ENCODE results near the gene SORL1.

Gene SORL1

GRCh38 chr11:121467965-121468364, 15.9 kb downstream of the SORL1 start:
- TF ChIP-seq, protein P1, sequence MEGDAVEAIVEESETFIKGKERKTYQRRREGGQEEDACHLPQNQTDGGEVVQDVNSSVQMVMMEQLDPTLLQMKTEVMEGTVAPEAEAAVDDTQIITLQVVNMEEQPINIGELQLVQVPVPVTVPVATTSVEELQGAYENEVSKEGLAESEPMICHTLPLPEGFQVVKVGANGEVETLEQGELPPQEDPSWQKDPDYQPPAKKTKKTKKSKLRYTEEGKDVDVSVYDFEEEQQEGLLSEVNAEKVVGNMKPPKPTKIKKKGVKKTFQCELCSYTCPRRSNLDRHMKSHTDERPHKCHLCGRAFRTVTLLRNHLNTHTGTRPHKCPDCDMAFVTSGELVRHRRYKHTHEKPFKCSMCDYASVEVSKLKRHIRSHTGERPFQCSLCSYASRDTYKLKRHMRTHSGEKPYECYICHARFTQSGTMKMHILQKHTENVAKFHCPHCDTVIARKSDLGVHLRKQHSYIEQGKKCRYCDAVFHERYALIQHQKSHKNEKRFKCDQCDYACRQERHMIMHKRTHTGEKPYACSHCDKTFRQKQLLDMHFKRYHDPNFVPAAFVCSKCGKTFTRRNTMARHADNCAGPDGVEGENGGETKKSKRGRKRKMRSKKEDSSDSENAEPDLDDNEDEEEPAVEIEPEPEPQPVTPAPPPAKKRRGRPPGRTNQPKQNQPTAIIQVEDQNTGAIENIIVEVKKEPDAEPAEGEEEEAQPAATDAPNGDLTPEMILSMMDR (IDR thresholded peaks at IDR 0.05; ENCODE audit: low read depth, low read length, missing control alignments): no peak
- H3K27ac ChIP-seq: no peak overlapping the region

DNA sequence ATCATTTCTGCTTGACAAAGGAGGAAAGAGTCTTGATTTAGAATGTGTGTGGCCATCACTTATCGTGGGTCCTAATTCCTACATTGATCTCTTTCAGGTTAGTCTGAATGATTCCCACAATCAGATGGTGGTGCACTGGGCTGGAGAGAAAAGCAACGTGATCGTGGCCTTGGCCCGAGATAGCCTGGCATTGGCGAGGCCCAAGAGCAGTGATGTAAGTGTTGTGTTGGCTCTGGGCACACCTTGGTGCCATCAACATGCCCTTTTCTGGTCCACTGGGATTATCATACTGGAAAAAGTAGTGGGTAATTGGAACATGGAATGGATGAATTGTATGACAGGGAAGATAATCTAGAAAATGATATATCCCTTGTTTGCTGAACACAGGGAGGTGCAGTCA, 17.8 kb downstream of the SORL1 start:
- in situ Hi-C loops (cut with HindIII; ENCODE audit: low pct_ligation_motif_present, low sequenced_read_pairs): no loop called here
- H3K27ac ChIP-seq: no peak overlapping the region

More at GRCh38 chr11:121467965-121468364, 15.9 kb downstream of the SORL1 start:
- no peak overlapping the region for H3K4me3 ChIP-seq (ENCODE audit: low read depth, low read length)
- in situ Hi-C loops (cut with HindIII; ENCODE audit: low pct_ligation_motif_present, low sequenced_read_pairs): no loop called here
- DNase-seq: no peak
- no peaks in the 10 kb centered on the region for H3K36me3 ChIP-seq (replicated peaks)
- no peaks in the 10 kb centered on the region for H3K27me3 ChIP-seq (replicated peaks)

DNA sequence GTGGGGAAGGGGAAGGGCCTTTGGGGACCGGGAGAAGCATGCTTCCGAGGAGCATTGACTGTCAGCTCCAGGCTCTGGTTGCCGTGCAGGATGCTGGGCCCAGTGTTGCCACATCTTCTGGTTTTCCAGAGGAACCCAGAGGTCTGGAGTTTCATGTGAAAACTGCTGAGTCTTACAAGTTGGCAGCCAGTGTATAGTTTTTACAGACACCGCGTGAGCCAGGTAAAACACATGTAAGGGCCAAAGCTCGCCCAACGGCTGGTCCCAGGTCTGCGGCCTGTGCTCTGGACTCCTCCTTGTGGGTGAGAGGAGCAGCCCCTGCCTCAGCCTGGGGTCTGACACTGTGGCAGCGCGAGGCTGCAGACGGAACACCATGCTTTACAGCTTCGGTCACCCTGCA, 19.1 kb downstream of the SORL1 start:
- TF ChIP-seq, protein P1 (IDR thresholded peaks at IDR 0.05; ENCODE audit: low read depth, low read length, missing control alignments): no peak
- no peak for DNase-seq
- in situ Hi-C loops (cut with HindIII; ENCODE audit: low pct_ligation_motif_present, low sequenced_read_pairs): no loop called here
- no peaks in the 10 kb centered on the region for H3K36me3 ChIP-seq (replicated peaks)
- no peak overlapping the region for H3K4me3 ChIP-seq (ENCODE audit: low read depth, low read length)
- H3K27me3 ChIP-seq (replicated peaks): no peaks in the 10 kb centered on the region
- H3K27ac ChIP-seq: no peak overlapping the region

More for the DNA sequence above, 17.8 kb downstream of the SORL1 start:
- Histone ChIP-seq H3K4me3 (ENCODE audit: low read depth, low read length) (no peak overlapping the region), H3K27me3 (replicated peaks) (no peaks in the 10 kb centered on the region), H3K36me3 (replicated peaks) (no peaks in the 10 kb centered on the region)
- TF ChIP-seq, protein P1 (IDR thresholded peaks at IDR 0.05; ENCODE audit: low read depth, low read length, missing control alignments): no peak
- DNase-seq: no peak

DNA sequence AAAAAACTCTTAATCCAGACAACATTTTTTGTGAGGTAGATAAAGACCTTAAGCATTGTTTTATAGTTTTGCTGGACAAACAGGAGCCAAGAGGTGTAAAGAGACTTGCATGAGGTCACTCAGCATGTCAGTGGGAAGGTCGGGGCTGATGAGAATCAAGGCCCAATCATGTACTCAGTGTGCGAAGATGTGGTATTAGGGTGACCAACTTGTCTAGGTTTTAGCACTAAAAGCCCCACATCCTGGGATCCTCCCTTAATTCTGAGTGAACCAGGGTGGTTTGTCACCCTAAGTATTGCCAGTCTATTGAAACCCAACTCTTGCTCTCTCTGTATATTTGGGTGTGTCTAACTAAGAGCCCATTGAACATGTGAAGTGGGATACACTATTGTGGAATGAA, 20.2 kb downstream of the SORL1 start:
- no peak for DNase-seq
- in situ Hi-C loops (cut with HindIII; ENCODE audit: low pct_ligation_motif_present, low sequenced_read_pairs): no loop called here
- Histone ChIP-seq H3K36me3 (replicated peaks) (no peaks in the 10 kb centered on the region), H3K4me3 (ENCODE audit: low read depth, low read length) (no peak overlapping the region), H3K27me3 (replicated peaks) (peaks cover under 1% of the 10 kb centered on the region), H3K27ac (no peak overlapping the region)
- TF ChIP-seq, protein P1 (IDR thresholded peaks at IDR 0.05; ENCODE audit: low read depth, low read length, missing control alignments): no peak

DNA sequence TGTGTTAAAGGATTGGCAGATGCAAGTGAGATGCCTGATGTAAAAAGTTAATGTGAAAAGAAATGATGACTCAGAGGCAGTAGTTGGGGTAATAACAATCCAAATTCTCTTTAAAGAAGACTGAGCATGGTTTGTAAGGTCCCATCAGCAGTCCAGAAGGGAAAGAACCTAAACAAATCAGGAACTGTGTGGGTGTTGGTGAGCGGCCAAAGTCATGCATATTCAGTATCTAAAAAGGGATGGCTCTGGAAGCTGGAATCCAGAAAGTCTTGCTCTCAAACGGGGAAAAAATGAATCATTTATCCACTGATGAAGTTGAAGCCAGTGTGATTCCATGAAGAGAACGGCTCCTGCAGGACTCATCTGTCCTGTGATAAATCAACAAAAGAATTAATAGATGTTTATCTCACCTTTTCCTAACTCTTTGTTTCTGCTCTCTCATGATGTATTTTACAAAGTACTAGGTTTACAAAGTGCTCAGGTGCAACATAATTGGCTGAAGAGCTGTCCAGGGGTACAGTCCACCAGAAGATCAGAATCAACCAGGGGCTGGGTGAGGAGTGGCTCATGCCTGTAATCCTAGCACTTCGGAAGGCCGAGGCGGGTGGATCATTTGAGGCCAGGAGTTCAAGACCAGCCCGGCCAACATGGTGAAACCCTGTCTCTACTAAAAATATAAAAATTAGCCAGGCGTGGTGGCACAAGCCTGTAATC, 21.1 kb downstream of the SORL1 start:
- Histone ChIP-seq H3K27me3 (replicated peaks) (peaks cover 3% of the 10 kb centered on the region), H3K27ac (no peak overlapping the region), H3K36me3 (replicated peaks) (no peaks in the 10 kb centered on the region), H3K4me3 (ENCODE audit: low read depth, low read length) (no peak overlapping the region)
- in situ Hi-C loops (cut with HindIII; ENCODE audit: low pct_ligation_motif_present, low sequenced_read_pairs): no loop called here
- TF ChIP-seq, protein P1 (IDR thresholded peaks at IDR 0.05; ENCODE audit: low read depth, low read length, missing control alignments): no peak
- no peak for DNase-seq

DNA sequence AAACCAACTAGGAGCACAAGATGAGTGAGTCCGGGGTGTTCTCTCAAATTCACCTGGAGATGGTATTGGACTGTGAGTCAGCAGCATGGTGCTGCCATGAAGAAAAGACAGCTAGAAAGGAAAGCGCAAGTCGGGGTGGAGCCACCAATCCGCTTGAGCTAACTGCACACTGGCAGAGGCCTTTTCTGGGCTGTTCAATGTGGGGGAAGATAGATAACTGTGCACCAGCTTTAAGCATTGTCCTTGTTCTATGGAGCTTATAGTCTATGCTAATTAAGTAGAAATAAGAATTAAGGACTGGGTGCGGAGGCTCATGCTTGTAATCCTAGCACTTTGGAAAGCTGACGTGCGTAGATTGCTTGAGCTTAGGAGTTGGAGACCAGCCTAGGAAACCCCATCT, 22.6 kb downstream of the SORL1 start:
- H3K27me3 ChIP-seq (replicated peaks): peaks cover 7% of the 10 kb centered on the region
- TF ChIP-seq, protein P1 (IDR thresholded peaks at IDR 0.05; ENCODE audit: low read depth, low read length, missing control alignments): no peak
- DNase-seq: no peak
- no peak overlapping the region for H3K4me3 ChIP-seq (ENCODE audit: low read depth, low read length)
- in situ Hi-C loops (cut with HindIII; ENCODE audit: low pct_ligation_motif_present, low sequenced_read_pairs): no loop called here
- no peak overlapping the region for H3K27ac ChIP-seq
- H3K36me3 ChIP-seq (replicated peaks): no peaks in the 10 kb centered on the region

All from brain microvascular endothelial cell (primary cell).